ENCODE results near the gene CYP2E1.
"Not testable (repeated sequence)": the region's sequence is repeated elsewhere in the genome, so short reads cannot be mapped to it uniquely, and the experiment has no call there.

CYP2E1 gene

GRCh38 chr10:133573460-133573859, 46.3 kb downstream of the CYP2E1 start:
- DNase-seq, result not testable (repeated sequence)

- DNase-seq, result not testable (repeated sequence)
Observed at GRCh38 chr10:133577037-133577436, 49.9 kb downstream of the CYP2E1 start.
